Cardiac muscle cell (in vitro differentiated cells and primary cell): Measurements from ENCODE around the gene GASK1A. TPM values are rescaled to one million over a fixed set of nuclear protein-coding genes. Genes with fewer than 3 reads are reported as not detected.

Experiments
- DNase-seq, 2 donors: peaks; one replicate each; pipeline versions ENCODE4 v3.0.0 to v3.0.0-alpha.2; 2010 to 2017; ENCODE audit warnings: low read depth in 1 of 2, low spot score in 1 of 2
- H3K27ac ChIP-seq: fragments of 200-600 bp; sonication (generic); 2 replicates; pipeline ENCODE4 v1.5.1; 2016
- H3K27me3 ChIP-seq: fragments of 200-600 bp; sonication (generic); 2 replicates; pipeline ENCODE4 v1.6.0; 2016; ENCODE audit warnings: control low read depth
- H3K36me3 ChIP-seq: fragments of 200-600 bp; sonication (generic); 2 replicates; pipeline ENCODE4 v1.5.1; 2016; ENCODE audit warnings: control low read depth
- H3K4me1 ChIP-seq: fragments of 200-600 bp; sonication (generic); 2 replicates; pipeline ENCODE4 v1.8.1; 2017; ENCODE audit warnings: low read depth, mild to moderate bottlenecking, mixed run types
- H3K4me3 ChIP-seq: fragments of 200-600 bp; sonication (generic); 2 replicates; pipeline ENCODE4 v1.5.1; 2016; ENCODE audit warnings: mild to moderate bottlenecking
- H3K9me3 ChIP-seq: fragments of 200-600 bp; sonication (generic); 2 replicates; pipeline ENCODE4 v1.5.1; 2017; ENCODE audit warnings: low read depth, mild to moderate bottlenecking, control low read depth
- polyA plus RNA-seq: library from polyadenylated mRNA; unstranded; fragments of >200 nt; fragmentation: Nextera tagmentation; extraction: Ambion mirVana; gene quantifications from 2 replicates; pipeline ENCODE4 v1.2.1, GENCODE V29; 2016
- total RNA-seq: library from RNA; depleted of rRNA; stranded (reverse); fragments of >200 nt; gene quantifications from 2 replicates; pipeline ENCODE4 v1.2.3, GENCODE V29; 2016
- TF ChIP-seq, protein P1 (sequence below): IDR thresholded peaks from 2 replicates; pipeline ENCODE4 v1.5.1; 2012; ENCODE audit warnings: low read depth, mild to moderate bottlenecking, low read length

Gene GASK1A
- total and polyA plus RNA-seq, 2 experiments from 2014 or later, result 0.66 to 0.80 TPM

DNA sequence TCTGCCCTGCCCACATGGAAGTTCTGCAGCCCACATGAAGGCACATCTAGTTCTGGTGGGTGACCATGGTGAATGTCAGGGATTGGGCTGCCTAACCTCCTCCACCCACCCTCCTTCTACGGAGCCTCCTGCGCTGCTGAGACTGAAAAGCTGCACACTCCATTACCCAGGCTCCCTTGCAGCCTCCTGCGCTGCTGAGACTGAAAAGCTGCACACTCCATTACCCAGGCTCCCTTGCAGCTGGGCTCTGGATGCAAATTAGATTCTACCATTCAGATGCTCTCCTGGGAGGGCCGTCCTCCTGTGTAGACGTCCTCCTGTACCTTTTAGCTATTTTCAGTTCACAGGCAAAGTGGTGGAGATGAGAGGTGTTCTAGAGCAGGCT is 94.7 kb downstream of the GASK1A start:
- H3K36me3 ChIP-seq, result no peaks in the 10 kb centered on the region
- no peaks in the 10 kb centered on the region for H3K4me1 ChIP-seq
- peaks cover 7% of the 10 kb centered on the region for H3K27me3 ChIP-seq
- no peak for DNase-seq
- TF ChIP-seq, protein P1, sequence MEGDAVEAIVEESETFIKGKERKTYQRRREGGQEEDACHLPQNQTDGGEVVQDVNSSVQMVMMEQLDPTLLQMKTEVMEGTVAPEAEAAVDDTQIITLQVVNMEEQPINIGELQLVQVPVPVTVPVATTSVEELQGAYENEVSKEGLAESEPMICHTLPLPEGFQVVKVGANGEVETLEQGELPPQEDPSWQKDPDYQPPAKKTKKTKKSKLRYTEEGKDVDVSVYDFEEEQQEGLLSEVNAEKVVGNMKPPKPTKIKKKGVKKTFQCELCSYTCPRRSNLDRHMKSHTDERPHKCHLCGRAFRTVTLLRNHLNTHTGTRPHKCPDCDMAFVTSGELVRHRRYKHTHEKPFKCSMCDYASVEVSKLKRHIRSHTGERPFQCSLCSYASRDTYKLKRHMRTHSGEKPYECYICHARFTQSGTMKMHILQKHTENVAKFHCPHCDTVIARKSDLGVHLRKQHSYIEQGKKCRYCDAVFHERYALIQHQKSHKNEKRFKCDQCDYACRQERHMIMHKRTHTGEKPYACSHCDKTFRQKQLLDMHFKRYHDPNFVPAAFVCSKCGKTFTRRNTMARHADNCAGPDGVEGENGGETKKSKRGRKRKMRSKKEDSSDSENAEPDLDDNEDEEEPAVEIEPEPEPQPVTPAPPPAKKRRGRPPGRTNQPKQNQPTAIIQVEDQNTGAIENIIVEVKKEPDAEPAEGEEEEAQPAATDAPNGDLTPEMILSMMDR, result no peak
- no peak overlapping the region for H3K4me3 ChIP-seq
- H3K27ac ChIP-seq, result no peak overlapping the region
- no peaks in the 10 kb centered on the region for H3K9me3 ChIP-seq

GRCh38 chr3:43074482-43074881 is 95.4 kb downstream of the GASK1A start:
- H3K9me3 ChIP-seq, result no peaks in the 10 kb centered on the region
- no peak for DNase-seq
- peaks cover 7% of the 10 kb centered on the region for H3K27me3 ChIP-seq
- no peaks in the 10 kb centered on the region for H3K36me3 ChIP-seq
- TF ChIP-seq, protein P1, result no peak
- no peaks in the 10 kb centered on the region for H3K4me1 ChIP-seq
- H3K27ac ChIP-seq, result no peak overlapping the region
- no peak overlapping the region for H3K4me3 ChIP-seq

GRCh38 chr3:43074901-43075689 is 96.0 kb downstream of the GASK1A start:
- H3K27me3 ChIP-seq, result peaks cover 7% of the 10 kb centered on the region

DNA sequence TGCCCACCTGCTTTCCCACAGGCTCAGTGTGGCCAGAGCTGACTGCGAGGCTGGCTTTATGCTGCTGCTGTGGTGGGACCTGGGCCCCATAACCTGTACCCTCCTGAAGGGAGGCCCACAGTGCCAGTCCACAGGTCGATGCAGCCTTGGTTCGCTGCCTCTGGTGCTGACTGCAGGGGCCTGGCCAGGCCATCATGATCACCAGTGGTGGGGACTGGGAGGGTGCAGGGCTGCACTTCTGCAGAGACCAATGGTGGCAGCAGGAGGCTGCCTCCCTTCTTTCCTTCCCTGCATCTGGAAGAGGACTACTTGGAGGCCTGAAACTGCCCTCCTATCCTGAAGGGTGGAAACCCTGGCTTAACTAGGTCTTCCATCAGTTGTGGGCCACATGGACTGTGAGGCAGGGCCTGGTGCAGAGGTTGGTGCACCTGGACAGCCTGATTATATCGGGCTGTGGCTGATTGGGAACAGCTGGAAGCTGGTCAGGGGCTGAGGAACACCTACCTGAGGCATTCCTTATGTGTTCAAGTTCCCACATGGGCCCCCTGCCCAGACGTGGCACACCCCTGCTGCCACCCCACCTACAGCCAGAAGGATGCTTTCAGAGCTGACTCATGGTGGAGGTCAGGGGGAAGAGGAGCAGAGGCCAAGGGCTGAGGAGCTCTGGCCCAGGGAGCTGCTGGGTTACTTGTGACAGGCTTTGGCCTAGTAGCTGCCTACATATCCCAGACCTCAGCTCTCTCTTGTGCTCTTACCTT is 97.0 kb downstream of the GASK1A start:
- H3K4me3 ChIP-seq, result no peak overlapping the region
- H3K27me3 ChIP-seq, result peaks cover 7% of the 10 kb centered on the region
- no peaks in the 10 kb centered on the region for H3K4me1 ChIP-seq
- H3K9me3 ChIP-seq, result no peaks in the 10 kb centered on the region
- no peak for DNase-seq
- H3K36me3 ChIP-seq, result no peaks in the 10 kb centered on the region
- TF ChIP-seq, protein P1, result no peak
- H3K27ac ChIP-seq, result no peak overlapping the region

More at GRCh38 chr3:43074901-43075689, 96.0 kb downstream of the GASK1A start:
- no peaks in the 10 kb centered on the region for H3K4me1 ChIP-seq
- TF ChIP-seq, protein P1, result no peak
- no peak overlapping the region for H3K4me3 ChIP-seq
- no peaks in the 10 kb centered on the region for H3K9me3 ChIP-seq
- no peaks in the 10 kb centered on the region for H3K36me3 ChIP-seq
- H3K27ac ChIP-seq, result no peak overlapping the region
- DNase-seq, result no peak

DNA sequence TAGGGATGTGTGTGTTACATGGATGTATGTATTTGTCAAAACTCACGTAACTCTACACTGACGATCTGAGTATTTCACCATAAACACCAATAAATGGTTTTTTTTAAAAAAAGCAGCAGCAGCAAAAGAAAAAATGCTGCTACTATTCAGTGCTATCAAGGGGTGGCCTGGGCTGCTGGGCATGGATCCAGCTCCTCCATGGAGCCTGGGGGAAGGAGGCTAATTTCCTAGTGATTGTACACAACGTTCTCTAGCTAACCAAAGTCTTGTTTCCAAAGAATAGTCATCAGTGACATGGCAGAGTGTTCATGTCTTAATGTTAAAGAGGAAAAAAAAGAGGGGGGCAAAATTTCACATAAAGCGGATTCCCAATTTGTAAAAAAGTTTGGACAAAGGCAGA is 97.7 kb downstream of the GASK1A start:
- H3K27ac ChIP-seq, result no peak overlapping the region
- H3K4me1 ChIP-seq, result no peaks in the 10 kb centered on the region
- H3K36me3 ChIP-seq, result no peaks in the 10 kb centered on the region
- TF ChIP-seq, protein P1, result no peak
- peaks cover 7% of the 10 kb centered on the region for H3K27me3 ChIP-seq
- H3K9me3 ChIP-seq, result no peaks in the 10 kb centered on the region
- H3K4me3 ChIP-seq, result no peak overlapping the region
- peak in 1 of 2 donors; percentile 72 for DNase-seq
